HCT116 (cell line): ENCODE results near the gene RFTN1. TPM values are rescaled to one million over a fixed set of nuclear protein-coding genes. Genes with fewer than 3 reads are reported as not detected.

Source experiments
- ATAC-seq: fragments of 200-7000 bp; cut with Tn5 transposase; 2 replicates; pipeline ENCODE4 v1.9.1; 2020; ENCODE audit warnings: mild to moderate bottlenecking, moderate library complexity
- BruUV-seq: library from RNA; stranded (reverse); fragments of 400-500 nt; replicated peaks from 2 replicates; lab custom pipeline; 2021; lab: Mats Ljungman, UMichigan
- CTCF ChIA-PET: fragments of 300-600 bp; sonication (Branson Sonifier 250); formaldehyde crosslinking; loops from one replicate; lab custom pipeline; 2021; ENCODE audit warnings: antibody characterized with exemption; lab: Charles Lee
- POLR2A ChIA-PET: fragments of 300-600, 350-600 bp; sonication (Branson Sonifier 250); formaldehyde crosslinking; loops from one replicate; lab custom pipeline; 2021; ENCODE audit warnings: antibody characterized with exemption; lab: Charles Lee
- RAD21 ChIA-PET, 2 experiments: fragments of 300-600 bp; sonication (Branson Sonifier 250); formaldehyde crosslinking; loops; one replicate each; lab custom pipeline; 2023; ENCODE audit warnings: low total read pairs in 2 of 2; ENCODE audit not compliant: uncharacterized antibody in 2 of 2, unreplicated experiment in 2 of 2, low non-redundant PET in 1 of 2; lab: Charles Lee
- DNase-seq: peaks from one replicate; pipeline ENCODE4 v3.0.0-alpha.2; 2010; ENCODE audit warnings: low read depth, low spot score
- H2AFZ ChIP-seq: fragments of 200-600 bp; shearing (Covaris generic), sonication (generic); 2 replicates; pipeline ENCODE4 v1.6.1; 2017; ENCODE audit warnings: low read depth, mixed run types, mixed read lengths, antibody characterized with exemption, low read length; ENCODE audit not compliant: poor library complexity, severe bottlenecking
- H3K27ac ChIP-seq: 2 replicates; pipeline ENCODE4 v1.5.1; 2012; ENCODE audit warnings: low read depth, low read length
- H3K27me3 ChIP-seq: fragments of 200-600 bp; sonication (generic); 2 replicates; pipeline ENCODE4 v1.6.1; 2016; ENCODE audit warnings: mixed run types, low read length, mixed read lengths; ENCODE audit not compliant: insufficient read depth
- H3K36me3 ChIP-seq, 2 experiments: fragments of 200-500 bp in 1 of 2; fragments of 200-600 bp in 1 of 2; sonication (Bioruptor generic) in 1 of 2; sonication (generic) in 1 of 2; 2 replicates each; pipeline versions ENCODE4 v1.5.1 to v1.6.1; 2014 to 2016; ENCODE audit warnings: low read length in 2 of 2, inconsistent platforms in 1 of 2, mixed read lengths in 1 of 2, mixed run types in 1 of 2; ENCODE audit not compliant: insufficient read depth in 2 of 2, control insufficient read depth in 1 of 2
- H3K4me1 ChIP-seq, 2 experiments: fragments of 200-600 bp in 1 of 2; sonication (generic) in 1 of 2; 2 replicates each; pipeline versions ENCODE4 v1.5.1 to v1.6.1; 2012 to 2017; ENCODE audit warnings: low read length in 2 of 2, inconsistent platforms in 1 of 2, mild to moderate bottlenecking in 1 of 2, mixed read lengths in 1 of 2, mixed run types in 1 of 2, moderate library complexity in 1 of 2; ENCODE audit not compliant: insufficient read depth in 2 of 2, control insufficient read depth in 1 of 2
- H3K4me2 ChIP-seq: fragments of 200-600 bp; sonication (generic); 2 replicates; pipeline ENCODE4 v1.6.1; 2017; ENCODE audit warnings: mixed run types, low read length, mixed read lengths
- H3K4me3 ChIP-seq, 2 experiments: fragments of 200-600 bp in 1 of 2; sonication (generic) in 1 of 2; replicated peaks in 1 of 2; 2 replicates each; pipeline ENCODE4 v1.5.1; 2011 to 2016; ENCODE audit warnings: low read length in 2 of 2, control low read depth in 1 of 2, low read depth in 1 of 2, mild to moderate bottlenecking in 1 of 2, mixed read lengths in 1 of 2, mixed run types in 1 of 2
- H3K79me2 ChIP-seq: fragments of 200-600 bp; sonication (generic); 2 replicates; pipeline ENCODE4 v1.6.1; 2017; ENCODE audit warnings: mild to moderate bottlenecking, mixed run types, low read length, moderate library complexity, mixed read lengths; ENCODE audit not compliant: insufficient read depth
- H3K9ac ChIP-seq: fragments of 200-600 bp; sonication (generic); 2 replicates; pipeline ENCODE4 v1.6.1; 2016; ENCODE audit warnings: low read length, mixed read lengths
- H3K9me2 ChIP-seq: fragments of 200-600 bp; sonication (generic), shearing (Covaris generic); 2 replicates; pipeline ENCODE4 v1.6.1; 2017; ENCODE audit warnings: mixed run types, mild to moderate bottlenecking, moderate library complexity; ENCODE audit not compliant: insufficient read depth
- H3K9me3 ChIP-seq, 2 experiments: fragments of 200-500 bp in 1 of 2; fragments of 200-600 bp in 1 of 2; sonication (Bioruptor generic) in 1 of 2; sonication (generic) in 1 of 2; 2 replicates each; pipeline ENCODE4 v1.6.1; 2014 to 2017; ENCODE audit warnings: low read length in 2 of 2, mixed read lengths in 2 of 2, inconsistent platforms in 1 of 2, low read depth in 1 of 2, mild to moderate bottlenecking in 1 of 2, mixed run types in 1 of 2, moderate library complexity in 1 of 2; ENCODE audit not compliant: control insufficient read depth in 1 of 2, insufficient read depth in 1 of 2
- H4K20me1 ChIP-seq: fragments of 200-600 bp; sonication (generic), shearing (Covaris generic); 2 replicates; pipeline ENCODE4 v1.6.1; 2017; ENCODE audit warnings: mixed run types, mild to moderate bottlenecking, moderate library complexity; ENCODE audit not compliant: insufficient read depth
- CBX3 ChIP-seq: IDR thresholded peaks from 2 replicates; pipeline ENCODE4 v1.6.1; 2012; ENCODE audit warnings: low read depth
- EZH2 ChIP-seq: fragments of 200-600 bp; sonication (generic); IDR thresholded peaks from 2 replicates; pipeline ENCODE4 v1.6.1; 2017; ENCODE audit warnings: antibody characterized with exemption, mixed run types
- POLR2A ChIP-seq: IDR thresholded peaks from 2 replicates; pipeline ENCODE4 v1.7.0; 2011; ENCODE audit warnings: borderline replicate concordance; ENCODE audit not compliant: insufficient read depth, insufficient read length; ENCODE audit errors: extremely low read depth
- ZNF274 ChIP-seq: fragments of 200-500 bp; sonication (Bioruptor generic); IDR thresholded peaks from 2 replicates; pipeline ENCODE4 v1.6.1; 2014; ENCODE audit warnings: mild to moderate bottlenecking, low read depth, low read length, inconsistent platforms
- intact Hi-C: fragments of 100-400 bp; cut with micrococcal nuclease; formaldehyde crosslinking; loops from 2 replicates; pipeline ENCODE4 v1.10.0; 2022
- total RNA-seq: library from RNA; stranded (reverse); gene quantifications from one replicate; pipeline ENCODE4 v1.2.1, GENCODE V29; 2021; ENCODE audit not compliant: unreplicated experiment
- TF ChIP-seq, protein P1 (sequence below): IDR thresholded peaks from 2 replicates; pipeline ENCODE4 v1.6.1; 2012; ENCODE audit warnings: low read depth
- TF ChIP-seq, protein P2 (sequence below): IDR thresholded peaks from 2 replicates; pipeline ENCODE4 v1.6.1; 2012

RFTN1 gene
- total RNA-seq, 1 experiment from 2014 or later: 3.9 TPM

DNA sequence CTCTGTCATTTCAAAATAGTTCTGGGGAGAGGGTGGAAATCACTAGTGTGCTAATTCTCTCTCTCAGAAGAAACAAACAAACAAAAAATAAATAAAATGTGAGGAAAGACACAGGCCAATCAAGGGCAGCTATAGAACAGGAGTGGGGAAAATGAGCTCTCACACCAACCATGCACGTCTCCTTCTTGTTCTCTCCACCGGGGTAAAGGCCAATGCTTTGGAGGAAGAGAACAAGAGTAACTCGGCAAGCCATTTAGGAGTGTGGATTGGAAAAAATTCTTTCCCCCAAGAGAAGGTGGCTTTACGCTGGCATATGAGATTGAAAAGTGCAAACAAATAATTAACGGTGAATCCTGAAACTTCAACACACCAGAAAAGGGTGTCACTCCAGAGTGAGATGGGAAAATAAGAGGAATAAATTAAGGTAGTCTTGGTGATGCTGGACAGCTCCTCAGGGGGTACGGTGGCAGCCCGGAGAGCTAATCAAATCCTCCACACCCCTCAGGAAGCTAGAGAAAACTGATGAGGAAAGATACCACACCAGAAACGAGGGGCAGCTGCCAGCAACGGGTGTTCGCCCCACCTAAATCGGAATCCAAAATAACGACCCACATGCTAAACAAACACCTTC is 88.0 kb downstream of the RFTN1 start:
- no peak for ATAC-seq
- no peaks in the 10 kb centered on the region for H3K27me3 ChIP-seq
- BruUV-seq: no TSS peak
- POLR2A ChIA-PET: no interaction called here
- no peaks in the 10 kb centered on the region for H3K9me3 ChIP-seq
- H3K4me1 ChIP-seq: no peaks in the 10 kb centered on the region
- RAD21 ChIA-PET: no interaction called here
- H4K20me1 ChIP-seq: no peaks in the 10 kb centered on the region
- no peaks in the 10 kb centered on the region for H3K79me2 ChIP-seq
- intact Hi-C loops: no loop called here
- no peak overlapping the region for H3K4me2 ChIP-seq
- no peak overlapping the region for H3K4me3 ChIP-seq
- no peaks in the 10 kb centered on the region for H3K9me2 ChIP-seq
- no peaks in the 10 kb centered on the region for H3K36me3 ChIP-seq
- H3K27ac ChIP-seq: no peak overlapping the region
- H3K9ac ChIP-seq: no peak overlapping the region
- no peak overlapping the region for H2AFZ ChIP-seq
- TF ChIP-seq, protein P1, sequence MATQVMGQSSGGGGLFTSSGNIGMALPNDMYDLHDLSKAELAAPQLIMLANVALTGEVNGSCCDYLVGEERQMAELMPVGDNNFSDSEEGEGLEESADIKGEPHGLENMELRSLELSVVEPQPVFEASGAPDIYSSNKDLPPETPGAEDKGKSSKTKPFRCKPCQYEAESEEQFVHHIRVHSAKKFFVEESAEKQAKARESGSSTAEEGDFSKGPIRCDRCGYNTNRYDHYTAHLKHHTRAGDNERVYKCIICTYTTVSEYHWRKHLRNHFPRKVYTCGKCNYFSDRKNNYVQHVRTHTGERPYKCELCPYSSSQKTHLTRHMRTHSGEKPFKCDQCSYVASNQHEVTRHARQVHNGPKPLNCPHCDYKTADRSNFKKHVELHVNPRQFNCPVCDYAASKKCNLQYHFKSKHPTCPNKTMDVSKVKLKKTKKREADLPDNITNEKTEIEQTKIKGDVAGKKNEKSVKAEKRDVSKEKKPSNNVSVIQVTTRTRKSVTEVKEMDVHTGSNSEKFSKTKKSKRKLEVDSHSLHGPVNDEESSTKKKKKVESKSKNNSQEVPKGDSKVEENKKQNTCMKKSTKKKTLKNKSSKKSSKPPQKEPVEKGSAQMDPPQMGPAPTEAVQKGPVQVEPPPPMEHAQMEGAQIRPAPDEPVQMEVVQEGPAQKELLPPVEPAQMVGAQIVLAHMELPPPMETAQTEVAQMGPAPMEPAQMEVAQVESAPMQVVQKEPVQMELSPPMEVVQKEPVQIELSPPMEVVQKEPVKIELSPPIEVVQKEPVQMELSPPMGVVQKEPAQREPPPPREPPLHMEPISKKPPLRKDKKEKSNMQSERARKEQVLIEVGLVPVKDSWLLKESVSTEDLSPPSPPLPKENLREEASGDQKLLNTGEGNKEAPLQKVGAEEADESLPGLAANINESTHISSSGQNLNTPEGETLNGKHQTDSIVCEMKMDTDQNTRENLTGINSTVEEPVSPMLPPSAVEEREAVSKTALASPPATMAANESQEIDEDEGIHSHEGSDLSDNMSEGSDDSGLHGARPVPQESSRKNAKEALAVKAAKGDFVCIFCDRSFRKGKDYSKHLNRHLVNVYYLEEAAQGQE: peak; percentile 34
- TF ChIP-seq, protein P2, sequence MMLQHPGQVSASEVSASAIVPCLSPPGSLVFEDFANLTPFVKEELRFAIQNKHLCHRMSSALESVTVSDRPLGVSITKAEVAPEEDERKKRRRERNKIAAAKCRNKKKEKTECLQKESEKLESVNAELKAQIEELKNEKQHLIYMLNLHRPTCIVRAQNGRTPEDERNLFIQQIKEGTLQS: no peak
- CTCF ChIA-PET: no interaction called here
- no peak for DNase-seq

DNA sequence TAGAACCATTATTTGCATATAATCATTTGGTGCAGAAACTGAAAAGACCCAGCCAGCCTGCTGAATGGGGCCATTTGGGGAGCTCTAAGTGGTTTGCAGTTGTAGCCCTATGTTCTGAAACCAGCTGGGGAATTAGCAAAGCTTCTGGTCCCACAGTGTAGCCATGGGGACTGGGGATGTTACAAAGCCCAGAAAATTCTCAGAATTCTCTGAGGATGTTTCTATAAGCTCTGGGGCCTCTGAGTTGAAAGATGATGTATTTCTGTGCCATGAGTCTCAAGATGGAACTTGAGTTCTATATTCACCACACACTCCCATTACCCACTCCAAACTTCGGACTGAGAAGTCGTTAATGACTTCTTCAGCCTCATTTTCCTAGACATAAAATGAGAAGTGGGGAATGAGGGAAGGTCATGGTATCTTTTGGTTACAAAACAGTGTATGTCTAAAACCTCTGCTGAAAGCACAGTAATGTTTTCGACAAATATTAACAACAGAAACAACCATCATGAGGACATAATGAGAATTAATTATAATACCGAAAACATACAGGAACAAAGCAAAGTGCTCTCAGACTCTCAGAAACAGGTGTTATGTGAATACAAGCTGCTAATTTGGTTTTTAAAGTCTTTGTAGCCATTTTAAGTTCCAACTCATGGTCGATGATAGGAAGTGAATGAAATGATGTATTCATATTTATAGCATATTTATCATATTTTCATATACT is 89.4 kb downstream of the RFTN1 start:
- Histone ChIP-seq H3K4me1 (no peaks in the 10 kb centered on the region), H2AFZ (no peak overlapping the region), H4K20me1 (no peaks in the 10 kb centered on the region), H3K79me2 (no peaks in the 10 kb centered on the region), H3K9ac (no peak overlapping the region), H3K4me3 (no peak overlapping the region), H3K4me2 (no peak overlapping the region), H3K9me3 (no peaks in the 10 kb centered on the region), H3K9me2 (no peaks in the 10 kb centered on the region), H3K27ac (no peak overlapping the region), H3K27me3 (no peaks in the 10 kb centered on the region), H3K36me3 (no peaks in the 10 kb centered on the region)
- no TSS peak for BruUV-seq
- ATAC-seq: no peak
- ChIA-PET CTCF (no interaction called here), POLR2A (no interaction called here), RAD21 (no interaction called here)
- intact Hi-C loops: no loop called here
- TF ChIP-seq CBX3 (no peak), EZH2 (no peak), ZNF274 (no peak), POLR2A (no peak)
- DNase-seq: no peak
